ENCODE results near the gene THSD4.

- TF ChIP-seq CTCF (IDR thresholded peaks at IDR 0.05; ENCODE audit: poor library complexity, severe bottlenecking), result no peak
- TF ChIP-seq TAF1 (IDR thresholded peaks at IDR 0.05; ENCODE audit: low read depth), result no peak
- TF ChIP-seq EZH2 (IDR thresholded peaks at IDR 0.05; ENCODE audit: borderline replicate concordance, insufficient read depth, low read length, poor library complexity, severe bottlenecking), result no peak
- TF ChIP-seq, protein P1, sequence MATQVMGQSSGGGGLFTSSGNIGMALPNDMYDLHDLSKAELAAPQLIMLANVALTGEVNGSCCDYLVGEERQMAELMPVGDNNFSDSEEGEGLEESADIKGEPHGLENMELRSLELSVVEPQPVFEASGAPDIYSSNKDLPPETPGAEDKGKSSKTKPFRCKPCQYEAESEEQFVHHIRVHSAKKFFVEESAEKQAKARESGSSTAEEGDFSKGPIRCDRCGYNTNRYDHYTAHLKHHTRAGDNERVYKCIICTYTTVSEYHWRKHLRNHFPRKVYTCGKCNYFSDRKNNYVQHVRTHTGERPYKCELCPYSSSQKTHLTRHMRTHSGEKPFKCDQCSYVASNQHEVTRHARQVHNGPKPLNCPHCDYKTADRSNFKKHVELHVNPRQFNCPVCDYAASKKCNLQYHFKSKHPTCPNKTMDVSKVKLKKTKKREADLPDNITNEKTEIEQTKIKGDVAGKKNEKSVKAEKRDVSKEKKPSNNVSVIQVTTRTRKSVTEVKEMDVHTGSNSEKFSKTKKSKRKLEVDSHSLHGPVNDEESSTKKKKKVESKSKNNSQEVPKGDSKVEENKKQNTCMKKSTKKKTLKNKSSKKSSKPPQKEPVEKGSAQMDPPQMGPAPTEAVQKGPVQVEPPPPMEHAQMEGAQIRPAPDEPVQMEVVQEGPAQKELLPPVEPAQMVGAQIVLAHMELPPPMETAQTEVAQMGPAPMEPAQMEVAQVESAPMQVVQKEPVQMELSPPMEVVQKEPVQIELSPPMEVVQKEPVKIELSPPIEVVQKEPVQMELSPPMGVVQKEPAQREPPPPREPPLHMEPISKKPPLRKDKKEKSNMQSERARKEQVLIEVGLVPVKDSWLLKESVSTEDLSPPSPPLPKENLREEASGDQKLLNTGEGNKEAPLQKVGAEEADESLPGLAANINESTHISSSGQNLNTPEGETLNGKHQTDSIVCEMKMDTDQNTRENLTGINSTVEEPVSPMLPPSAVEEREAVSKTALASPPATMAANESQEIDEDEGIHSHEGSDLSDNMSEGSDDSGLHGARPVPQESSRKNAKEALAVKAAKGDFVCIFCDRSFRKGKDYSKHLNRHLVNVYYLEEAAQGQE (IDR thresholded peaks at IDR 0.05; ENCODE audit: borderline replicate concordance), result no peak
- no peak for TF ChIP-seq POLR2AphosphoS5 (IDR thresholded peaks at IDR 0.05)
- TF ChIP-seq EP300 (conservative IDR thresholded peaks at IDR 0.05; ENCODE audit: poor library complexity, severe bottlenecking), result no peak
- no peak for TF ChIP-seq MXI1 (conservative IDR thresholded peaks at IDR 0.05; ENCODE audit: poor library complexity, severe bottlenecking)
- no peak for TF ChIP-seq RAD21 (conservative IDR thresholded peaks at IDR 0.05)
Measured at GRCh38 chr15:71359246-71359645, 244.0 kb downstream of the THSD4 start.

All from neural cell (in vitro differentiated cells).